GM21367 (cell line): Measurements from ENCODE around the gene DGKZ.

Source experiments
- ATAC-seq: cut with Tn5 transposase; IDR thresholded peaks from one replicate; pipeline ENCODE4 v1.9.1; 2021; ENCODE audit not compliant: unreplicated experiment

DGKZ gene

DNA sequence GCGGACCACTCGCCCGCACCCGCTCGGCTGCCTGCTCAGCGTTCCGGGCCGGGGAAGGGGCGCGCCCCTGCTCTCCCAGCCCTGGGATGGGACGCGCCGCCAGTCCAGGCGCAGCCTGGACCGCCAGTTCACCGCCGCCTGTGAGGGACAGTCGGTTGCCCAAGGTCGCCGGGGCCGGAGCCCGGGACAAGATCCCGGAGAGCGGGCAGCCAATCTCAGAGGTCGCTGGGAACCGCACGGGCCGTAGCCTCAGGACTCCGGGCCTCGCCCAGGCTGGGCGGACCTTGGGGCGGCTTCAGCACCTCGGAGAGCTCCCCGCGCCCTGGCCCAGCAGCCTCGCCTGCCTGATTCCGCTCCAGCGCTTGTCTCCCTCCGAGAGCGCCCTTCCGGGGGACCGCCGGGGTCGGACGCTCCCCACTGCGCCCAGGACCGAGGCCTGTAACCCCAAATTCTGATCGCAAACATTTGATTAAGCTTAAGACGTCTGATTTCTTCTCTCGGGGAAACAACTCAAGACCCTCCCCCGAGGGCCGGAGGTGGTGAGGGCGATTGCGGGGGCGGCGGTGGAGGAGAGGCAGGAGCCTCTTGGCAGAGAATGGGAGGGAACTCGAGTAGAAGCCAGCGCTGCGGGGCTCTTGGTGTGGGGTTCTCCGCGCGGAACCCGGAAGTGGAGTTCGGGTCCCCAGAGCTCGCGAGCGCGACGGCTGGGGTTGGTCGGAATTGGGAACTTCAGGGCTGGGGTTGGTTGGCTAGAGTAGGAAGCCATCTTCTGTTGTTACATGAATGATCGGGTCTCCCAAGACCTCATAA is 45.4 kb downstream of the DGKZ start:
- ATAC-seq, result peak; percentile 52

DNA sequence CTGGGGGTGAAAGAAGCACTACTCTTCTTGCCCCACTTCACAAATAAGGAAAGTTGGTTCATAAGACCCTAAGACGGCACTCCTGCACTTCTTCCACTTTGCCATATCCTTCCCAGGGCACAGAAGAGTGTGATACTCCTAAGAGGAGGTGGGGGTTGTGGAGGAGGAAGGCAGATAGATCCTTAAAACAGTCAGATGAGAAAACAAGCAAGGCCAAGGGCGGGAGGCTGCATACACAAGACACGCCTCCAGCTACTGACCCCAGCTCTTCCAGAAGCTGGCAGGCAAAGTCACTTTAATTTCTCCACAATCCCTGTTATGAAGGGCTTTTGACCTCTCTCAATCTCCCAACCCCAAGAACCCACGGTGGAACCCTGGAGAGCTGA is 46.0 kb downstream of the DGKZ start:
- ATAC-seq, result no peak

DNA sequence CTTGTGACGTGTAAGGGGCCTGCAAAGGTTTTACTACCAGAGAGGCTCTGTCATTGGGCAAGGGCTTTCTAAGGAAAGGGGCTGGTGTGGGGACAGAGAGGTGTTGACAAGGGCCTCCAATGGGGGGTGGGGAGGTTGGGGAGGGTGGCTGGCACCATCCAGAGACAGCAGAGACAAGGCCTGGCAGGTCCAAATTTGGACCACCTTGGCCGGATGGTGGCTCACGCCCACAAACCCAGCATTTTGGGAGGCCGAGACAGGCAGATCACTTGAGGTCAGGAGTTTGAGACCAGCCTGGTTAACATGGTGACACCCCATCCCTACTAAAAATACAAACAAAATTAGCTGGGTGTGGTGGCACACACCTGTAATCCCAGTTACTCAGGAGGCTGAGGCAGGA is 46.5 kb downstream of the DGKZ start:
- ATAC-seq, result no peak

DNA sequence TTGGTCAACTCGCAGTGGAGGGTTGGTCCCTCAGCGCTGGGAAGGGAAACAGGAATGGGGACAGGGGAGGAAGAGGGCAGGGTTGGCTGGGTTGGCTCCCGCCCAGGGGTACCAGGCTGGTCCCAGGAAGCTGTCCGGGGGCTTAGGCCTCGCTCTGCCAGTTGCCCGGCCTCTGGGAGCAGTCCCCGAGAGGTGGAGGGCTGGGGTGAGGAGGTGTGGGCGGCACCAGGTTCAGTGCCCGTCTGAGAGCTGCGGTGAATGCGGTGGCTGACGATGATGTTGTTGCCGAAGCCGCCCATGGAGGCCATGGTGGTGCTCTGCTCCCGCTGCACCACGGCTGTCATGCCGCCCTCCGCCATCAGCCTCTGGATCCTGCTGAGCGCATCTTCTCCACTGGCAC is 50.3 kb downstream of the DGKZ start:
- ATAC-seq, result no peak

DNA sequence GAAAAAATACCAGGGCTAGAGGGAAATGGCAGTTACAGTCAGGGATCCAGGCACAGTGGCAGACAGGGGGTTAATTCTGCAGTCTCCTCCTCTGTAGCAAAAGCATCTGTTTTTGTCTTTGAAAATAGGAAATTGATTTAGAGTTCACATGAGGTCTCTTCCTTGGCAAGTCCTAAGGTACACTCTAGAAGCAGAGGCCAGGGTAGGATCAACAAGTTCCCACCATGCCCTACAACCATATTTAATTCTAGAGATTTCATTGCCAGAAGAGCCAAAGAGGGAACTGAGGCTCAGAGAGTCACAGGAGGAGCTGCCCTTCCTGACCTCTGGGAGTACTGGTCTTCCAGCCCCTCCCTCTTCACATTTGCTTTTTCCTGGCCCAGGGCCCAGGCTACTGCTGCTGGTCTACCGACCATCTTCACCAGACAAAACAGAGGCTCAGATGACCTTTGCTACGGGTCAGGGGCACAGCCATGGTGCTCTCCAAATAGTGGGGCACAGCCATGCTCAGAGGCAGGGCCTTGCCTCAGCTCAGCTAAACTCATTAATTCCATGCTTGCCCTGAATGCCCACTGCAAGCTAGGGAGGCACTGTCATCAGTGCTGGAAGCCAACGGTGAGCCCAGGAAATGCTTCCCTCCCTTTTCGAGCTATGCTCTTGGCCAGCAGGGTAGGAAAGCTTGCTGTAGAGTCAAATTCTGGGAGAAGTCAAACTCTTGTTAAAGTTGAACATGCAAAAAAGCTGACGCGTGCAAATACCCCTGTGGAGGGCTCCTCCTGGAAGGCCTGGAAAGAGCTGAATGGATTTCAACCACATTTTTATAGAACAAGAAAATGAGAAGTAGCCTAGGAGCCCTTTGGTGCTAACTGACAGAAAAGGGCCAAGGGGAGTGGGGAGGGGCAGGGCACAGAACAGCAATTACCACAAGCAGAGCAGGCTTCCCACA is 56.0 kb downstream of the DGKZ start:
- ATAC-seq, result no peak

DNA sequence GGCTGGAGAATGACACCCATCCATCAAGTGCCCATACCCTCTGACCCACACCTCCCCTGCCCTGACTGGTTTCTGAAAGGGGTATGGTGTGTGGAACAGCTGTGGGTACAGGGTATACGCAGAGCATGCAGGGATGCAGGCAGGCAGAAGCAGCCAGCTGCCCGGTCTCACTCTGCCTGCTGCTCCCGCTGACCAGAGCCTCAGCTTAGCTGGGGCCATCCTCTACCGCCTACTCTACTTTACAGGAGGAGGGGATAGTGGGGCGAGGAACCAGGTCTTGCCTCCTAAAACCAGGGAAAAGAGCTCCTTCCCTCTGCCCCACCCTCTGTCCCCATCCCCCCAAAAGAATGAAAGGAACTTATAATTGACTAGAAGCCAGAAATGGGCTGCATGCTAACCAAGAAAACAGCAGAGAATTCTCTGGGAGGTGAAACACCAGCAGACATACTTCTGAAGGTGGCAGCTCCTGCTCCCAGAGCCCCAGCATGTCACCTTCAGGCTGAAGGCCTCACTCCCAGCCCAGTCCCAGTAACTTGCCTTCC is 57.3 kb downstream of the DGKZ start:
- ATAC-seq, result no peak

DNA sequence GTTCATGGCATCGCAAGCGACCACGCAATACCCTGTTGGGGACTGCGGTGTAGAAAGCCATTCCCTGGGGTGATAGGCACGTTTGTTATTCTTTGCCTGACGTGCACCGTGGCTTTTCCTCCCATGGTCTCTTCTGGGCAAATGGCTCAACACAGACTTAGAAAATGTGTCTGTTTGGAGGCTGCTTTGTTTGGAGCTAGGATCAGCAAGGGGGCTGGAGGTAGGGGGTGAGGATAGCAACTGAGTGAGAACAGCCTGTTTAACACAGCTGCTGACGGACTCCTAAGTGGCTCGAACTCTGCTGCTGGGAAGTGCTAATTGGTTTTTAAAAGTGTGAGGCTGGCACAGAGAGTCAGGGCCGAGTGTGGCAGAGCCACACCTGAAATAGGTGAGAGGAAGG is 60.4 kb downstream of the DGKZ start:
- ATAC-seq, result no peak

DNA sequence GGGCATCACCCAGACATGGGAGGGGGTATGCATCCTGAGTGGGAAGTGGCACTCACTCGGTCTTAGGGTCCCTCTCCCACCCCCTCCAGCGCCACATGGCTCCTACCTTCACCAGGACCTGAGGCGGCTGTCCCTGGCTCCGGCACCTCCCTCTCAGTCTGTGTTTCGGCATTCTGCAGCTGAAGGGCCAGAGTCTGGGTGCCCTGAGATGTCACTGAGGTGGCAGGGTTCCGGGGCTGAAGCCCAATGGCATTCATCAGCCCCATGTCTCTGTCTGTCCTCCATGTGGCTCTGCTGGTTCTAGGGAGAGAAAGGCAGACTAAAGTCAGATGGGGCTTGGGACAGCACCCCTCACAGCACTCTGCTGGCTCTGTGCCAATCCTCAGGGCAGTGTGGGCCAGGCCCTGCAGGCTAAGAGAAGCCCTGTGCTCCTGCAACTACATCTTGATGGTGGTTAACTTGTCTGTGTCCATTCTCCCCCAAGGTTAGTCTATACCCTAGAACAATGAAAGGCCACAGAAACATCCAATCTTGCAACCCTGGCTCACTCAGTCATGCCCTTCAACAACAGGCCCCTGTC is 61.2 kb downstream of the DGKZ start:
- no peak for ATAC-seq

DNA sequence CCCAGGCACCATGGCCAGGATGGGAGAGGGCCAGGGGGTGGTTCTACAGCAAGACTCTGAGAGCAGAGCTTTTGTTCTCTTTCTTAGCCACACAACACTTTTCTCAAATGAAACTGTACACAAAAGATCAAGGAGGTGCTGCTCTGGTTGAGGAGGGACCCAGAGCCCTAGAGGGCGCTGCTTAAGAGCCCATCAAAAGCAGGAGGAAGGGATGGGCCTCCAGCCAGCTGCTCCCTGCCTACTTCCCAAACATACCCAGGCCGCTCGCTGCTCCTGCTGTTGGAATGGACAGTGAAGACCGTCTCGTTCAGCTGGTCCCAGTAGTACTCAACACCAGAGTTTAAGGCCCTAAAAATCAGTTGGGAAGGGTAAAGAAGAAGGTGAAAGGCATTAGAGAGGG is 62.8 kb downstream of the DGKZ start:
- no peak for ATAC-seq

DNA sequence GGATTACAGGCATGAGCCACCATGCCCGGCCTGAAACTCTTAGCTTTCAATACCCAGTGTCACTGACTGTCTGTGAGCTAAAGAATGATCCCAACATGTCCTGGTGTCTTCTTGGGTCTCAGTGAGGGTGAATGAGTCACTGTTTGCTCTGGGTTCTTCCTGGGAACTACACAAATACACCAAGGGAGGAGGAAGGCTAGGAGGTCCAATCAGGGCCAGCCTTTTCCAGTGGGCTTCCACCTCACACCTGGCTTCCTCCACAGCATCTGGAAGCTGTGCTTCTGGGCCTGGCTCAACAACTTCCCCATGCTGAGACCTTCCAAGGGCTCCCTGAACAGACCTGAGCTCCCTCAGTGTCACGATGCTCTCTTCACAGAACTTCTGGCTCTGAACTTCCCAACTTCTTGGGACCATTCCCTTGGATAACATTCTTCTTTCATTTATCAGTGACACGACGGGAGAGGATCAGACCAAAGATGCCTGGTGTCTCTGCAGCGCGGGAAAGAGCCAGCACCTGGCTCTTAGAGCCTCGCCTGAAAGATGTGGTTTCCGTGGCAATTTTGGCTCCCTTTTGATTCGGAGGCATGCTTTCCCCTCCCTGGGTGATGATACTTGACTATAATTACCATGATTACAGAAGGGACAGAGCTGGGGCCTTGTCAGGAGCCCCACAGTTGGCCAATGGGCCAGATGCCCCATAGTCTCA is 66.7 kb downstream of the DGKZ start:
- ATAC-seq, result no peak

DNA sequence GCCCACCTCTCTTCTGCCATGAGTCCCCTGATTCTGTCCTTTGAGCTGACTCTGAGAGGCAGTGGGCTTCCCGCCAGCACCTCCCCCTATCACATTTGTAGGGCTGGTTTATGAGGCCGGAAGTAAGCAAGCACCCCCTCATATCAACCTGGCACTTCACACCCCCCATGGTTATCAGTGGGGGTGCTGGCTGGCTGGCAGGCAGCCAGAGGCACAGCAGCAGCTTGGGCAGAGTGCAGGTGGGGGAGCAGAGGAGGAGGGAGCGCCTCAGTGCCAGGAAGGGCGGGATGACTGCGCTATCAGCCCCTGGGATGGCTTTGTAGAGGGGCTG is 67.2 kb downstream of the DGKZ start:
- no peak for ATAC-seq

DNA sequence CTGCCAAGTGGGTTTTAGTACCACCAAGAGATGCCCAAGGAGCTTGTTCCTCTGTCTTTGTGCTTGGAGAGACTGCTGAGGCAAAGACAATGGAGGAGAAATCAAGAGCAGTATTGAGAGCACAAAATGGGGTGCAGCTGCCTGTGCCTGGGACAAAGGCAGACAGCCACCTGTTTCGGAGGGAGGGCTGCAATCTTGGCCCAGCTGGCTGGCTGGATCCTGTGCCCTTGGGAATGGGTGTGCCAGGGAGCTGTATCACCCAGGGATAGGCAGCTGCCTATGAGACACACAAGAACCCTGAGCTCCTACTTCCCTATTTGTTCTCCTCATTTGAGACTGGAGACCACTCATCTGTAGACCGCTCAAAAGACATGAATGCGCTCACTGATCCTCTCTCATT is 67.6 kb downstream of the DGKZ start:
- no peak for ATAC-seq

DNA sequence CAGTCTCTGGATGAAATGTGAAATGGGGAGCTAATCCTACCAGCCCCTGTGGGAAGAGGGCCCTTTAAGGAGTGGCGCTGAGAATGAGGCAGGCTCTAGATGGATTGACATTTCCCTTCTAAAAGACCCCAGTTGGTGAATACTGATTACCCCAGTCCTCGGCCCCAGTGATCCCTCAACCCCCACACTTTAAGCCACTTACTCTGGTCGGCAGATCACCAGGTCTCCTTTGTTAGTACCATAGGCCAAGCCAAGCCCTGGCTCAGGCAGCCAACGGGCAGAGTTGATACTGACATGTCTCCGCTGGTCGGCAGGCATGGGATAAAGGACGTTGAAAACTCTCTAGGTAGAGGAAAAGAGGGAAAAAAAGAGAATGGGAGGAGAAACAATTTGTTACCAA is 70.4 kb downstream of the DGKZ start:
- no peak for ATAC-seq

DNA sequence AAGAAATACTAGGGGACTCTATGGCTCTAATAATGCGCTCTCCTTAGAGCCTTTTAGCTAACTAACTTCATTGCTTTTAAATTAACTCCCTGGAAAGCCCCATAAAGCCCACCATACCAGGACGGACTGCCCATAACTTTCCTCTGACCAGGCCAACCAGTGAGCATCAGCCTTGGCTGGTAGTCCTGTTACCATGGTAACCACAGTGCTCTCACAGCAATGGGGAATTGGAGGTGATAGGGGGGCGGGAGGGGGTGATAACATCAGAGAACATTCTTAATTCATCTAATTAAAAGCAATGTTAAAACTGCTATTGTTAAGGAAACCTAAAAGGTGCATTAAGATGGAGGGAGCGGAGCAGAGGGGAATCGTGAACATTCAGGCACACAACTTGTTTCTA is 71.5 kb downstream of the DGKZ start:
- ATAC-seq, result no peak

DNA sequence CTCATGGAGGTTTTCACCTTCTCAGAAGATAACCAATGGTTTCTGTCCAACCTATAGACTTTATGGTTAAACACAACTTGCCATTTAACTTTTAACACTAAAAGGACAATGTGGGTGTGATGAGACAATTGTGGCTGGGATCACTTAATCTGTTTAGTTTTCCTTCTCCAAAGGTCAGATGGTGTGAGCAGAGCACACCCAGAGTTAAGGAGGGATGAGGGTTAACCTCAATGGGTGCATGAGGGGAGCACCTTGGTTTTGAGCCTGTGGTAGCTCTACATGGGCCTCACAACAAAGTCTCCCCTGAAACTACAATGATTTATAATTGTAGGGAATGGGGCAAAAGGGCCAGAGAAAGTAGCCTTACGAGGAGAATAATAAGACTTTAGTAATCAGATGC is 73.2 kb downstream of the DGKZ start:
- ATAC-seq, result no peak

DNA sequence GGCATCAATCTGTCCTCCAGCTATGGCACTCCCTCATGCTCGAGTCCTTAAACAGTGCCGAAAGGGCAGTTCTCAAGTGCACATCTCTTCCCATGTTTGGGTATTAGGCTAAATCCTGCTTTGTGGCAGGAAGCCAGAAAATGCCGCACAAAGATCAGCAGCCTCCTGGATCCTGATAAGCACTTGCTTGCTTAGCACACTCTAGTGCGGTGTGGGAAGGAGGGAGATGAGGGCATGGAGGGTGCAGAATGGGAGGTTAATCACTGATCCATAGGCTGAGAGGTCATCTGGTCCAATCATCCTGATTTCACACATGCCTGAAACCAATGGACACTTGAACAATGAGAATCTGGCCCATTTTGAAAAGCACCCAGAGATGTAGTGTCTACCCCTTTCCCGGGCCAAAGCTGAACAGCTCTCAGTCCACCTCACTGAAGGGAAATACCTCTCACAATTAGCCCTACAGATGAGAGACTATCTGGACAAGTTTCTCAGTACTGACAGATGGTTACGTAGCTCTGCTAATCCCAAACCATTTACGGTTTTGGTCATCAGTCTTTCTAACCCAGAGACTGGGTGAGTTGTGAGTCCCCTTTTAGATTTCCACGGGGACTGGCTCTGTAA is 74.1 kb downstream of the DGKZ start:
- no peak for ATAC-seq

DNA sequence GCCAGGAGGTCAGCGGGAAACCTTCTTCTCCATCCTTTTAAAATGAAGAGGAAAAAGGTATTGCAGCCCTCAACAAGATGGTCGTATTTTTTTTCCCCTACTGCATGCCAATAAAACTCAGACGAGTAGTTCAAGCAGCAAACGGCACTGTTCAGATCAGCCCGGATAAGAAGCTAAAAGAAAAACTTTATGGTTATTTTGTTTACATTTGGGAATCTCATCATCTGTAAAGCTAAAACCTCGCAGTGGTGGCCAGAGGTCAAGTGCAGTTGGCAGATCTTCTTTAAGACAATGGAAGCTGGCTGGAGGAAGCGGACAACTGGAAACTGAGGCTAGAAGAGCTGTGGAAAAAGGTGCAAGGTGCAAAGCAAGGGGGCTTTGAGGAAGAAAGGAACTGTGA is 75.3 kb downstream of the DGKZ start:
- ATAC-seq, result no peak

DNA sequence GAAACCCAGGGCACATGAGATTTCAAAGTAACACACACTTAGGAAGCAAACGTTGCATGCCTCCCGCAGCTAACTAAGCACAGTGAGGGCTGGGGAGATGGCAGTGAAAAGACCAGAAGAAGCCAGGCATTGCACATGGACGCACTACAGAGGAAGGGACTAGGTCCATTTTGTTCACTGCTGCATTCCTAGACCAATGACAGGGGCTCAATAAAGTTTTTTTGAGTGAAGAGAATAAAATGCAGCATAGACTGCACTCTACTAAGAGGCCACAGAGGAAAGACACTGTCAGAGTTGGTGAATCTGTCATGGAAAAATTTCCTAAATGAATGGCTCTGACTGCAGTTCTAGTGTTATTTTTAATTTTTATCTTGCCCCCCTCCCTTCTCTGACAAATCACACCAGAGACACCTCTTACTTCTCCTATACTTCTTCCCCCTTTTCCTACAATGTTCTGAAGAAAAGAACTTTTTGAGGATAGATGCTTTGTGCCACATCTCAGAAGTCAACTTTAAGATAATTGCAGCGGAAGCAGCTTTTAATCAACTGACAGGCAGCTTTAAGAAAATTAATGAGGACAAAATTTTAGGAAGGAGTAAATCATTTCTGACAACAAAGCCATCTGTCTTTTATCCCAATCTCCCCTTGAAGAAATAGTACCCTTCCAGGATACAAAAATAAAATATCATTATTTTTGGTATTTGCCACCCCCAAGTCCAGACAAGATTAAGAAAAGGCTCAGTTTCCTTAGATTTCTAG is 79.1 kb downstream of the DGKZ start:
- ATAC-seq, result no peak

DNA sequence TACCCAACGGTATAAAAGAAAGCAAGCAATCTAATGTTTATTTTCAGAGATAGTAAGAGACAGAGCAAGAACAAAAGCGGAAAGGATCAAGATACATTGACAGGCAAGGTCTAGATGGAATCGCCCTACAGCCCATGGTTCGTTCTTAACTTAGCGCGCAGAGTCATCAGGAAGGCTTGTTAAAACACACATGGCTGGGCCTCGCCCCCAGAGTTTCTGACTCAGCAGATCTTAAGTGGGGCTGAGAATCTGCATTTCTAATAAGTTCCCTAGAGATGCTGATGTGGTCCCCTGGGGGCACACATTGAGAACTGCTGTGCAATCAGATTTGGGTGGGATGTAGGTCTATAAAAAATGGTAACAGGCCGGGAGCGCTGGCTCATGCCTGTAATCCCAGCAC is 80.1 kb downstream of the DGKZ start:
- no peak for ATAC-seq

DNA sequence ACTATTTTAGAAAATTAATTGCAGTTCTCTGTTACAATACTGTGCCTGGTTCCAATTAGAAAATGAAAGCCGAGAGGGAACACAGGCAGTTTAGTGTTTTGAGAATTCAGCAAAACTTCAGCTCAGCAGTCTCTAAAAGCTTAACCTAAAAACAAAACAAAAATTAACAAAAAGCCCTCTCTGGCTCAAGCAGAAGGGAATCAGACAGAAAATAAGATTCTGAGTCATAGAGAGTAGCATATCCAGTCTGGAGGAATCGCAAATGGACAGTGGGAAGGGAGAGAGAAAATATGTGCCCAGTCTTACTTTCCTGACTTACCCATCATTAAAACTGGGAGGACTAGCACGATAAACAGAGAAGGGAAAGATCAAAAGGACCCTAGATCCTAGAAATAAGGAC is 82.5 kb downstream of the DGKZ start:
- no peak for ATAC-seq
